ENCODE measurements around the gene PRSS33. TPM values are rescaled to one million over a fixed set of nuclear protein-coding genes. Genes with fewer than 3 reads are reported as not detected.

The PRSS33 gene
- total RNA-seq, 2 experiments from 2014 or later: 0.17 to 0.36 TPM

DNA sequence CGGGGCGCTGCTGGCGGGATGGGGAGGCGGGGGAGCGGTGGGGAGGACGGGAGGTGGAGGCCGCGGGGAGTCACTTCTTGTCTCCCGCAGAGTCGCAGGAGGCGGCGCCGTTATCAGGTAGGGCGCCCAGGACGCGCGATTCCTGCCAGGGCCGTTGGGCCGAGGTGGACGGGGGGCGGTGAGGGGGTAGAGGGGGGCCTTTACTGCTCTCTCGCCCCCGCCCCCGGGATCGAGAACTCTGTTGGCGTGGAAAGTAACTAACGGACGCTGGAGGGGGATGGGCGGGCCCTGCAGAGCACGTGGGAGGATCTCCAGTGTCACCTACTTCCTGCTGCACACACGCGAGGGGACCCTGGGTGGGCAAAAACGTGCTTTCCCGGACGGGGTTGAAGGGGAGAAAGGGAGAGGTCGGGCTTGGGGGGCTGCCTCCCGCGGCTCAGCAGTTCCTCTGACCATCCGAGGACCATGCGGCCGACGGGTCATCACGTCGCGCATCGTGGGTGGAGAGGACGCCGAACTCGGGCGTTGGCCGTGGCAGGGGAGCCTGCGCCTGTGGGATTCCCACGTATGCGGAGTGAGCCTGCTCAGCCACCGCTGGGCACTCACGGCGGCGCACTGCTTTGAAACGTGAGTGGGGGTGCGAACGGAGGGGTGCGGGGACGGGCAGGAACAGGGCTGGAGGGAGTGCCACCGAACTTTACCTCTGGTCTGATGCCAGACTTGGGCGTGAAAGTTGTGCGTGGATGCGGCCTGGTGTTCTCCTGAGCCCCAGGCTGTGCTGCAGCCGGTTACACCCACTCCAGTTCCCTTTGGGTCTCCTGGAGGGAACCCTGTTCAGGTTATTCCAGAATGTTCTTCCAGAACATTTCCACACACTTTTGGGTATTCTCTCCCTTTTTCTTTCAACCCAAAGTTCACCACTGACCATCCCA lies 30.2 kb upstream of the PRSS33 start:
- DNase-seq (no peak), ATAC-seq (ENCODE audit: low read depth) (no peak)
- H3K27ac Mint-ChIP-seq: peak overlapping the region; percentile 64
- H3K4me3 Mint-ChIP-seq: peak overlapping the region; percentile 22
- H3K4me1 Mint-ChIP-seq: no peaks in the 10 kb centered on the region
- POLR2A ChIA-PET: no interaction called here
- H3K36me3 Mint-ChIP-seq: no peaks in the 10 kb centered on the region
- H3K9me3 Mint-ChIP-seq: no peaks in the 10 kb centered on the region
- H3K27me3 Mint-ChIP-seq: peaks cover 3% of the 10 kb centered on the region

DNA sequence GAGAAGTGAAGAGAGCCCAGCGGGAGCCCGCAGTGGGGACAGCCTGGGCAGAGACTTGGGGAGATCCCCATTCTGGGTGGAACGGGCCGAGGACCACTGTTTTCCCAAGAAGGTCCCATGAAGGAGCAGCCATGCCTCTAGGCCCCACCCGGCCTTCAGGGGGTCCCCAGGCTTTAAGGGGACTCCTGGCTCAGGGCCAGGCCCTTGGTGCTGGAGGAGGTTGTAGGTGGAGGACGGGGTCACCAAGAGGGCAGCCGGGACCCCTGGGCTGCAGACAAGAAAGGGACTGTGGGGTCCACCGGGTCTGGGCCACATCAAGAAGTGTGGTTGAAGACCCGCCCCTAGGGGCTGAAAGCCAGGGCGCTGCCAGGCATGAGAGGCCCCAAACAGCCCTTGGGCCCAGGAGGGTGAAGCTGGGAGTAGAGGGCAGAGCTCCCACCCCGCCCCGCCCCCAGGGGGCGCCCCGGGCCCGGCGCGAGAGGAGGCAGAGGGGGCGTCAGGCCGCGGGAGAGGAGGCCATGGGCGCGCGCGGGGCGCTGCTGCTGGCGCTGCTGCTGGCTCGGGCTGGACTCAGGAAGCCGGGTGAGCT lies 29.5 kb upstream of the PRSS33 start, which contains the start of gene PRSS21:
PRSS21 (plus strand) TSS at position 487 of the 589 bp plus-strand sequence; CDS start at position 519, 32 bp downstream.
- H3K4me1 Mint-ChIP-seq: no peaks in the 10 kb centered on the region
- H3K4me3 Mint-ChIP-seq: peak within 1 kb of the TSS; percentile 22
- H3K36me3 Mint-ChIP-seq: no peaks in the 10 kb centered on the region
- H3K27ac Mint-ChIP-seq: peak within 1 kb of the TSS; percentile 64
- POLR2A ChIA-PET: interaction anchor here (1.3 kb wide), 1 partner anchor 39 kb away, joined by 3 read pairs; no protein-coding TSS in a partner anchor
- DNase-seq: peak; percentile 61
- no peaks in the 10 kb centered on the region for H3K9me3 Mint-ChIP-seq
- H3K27me3 Mint-ChIP-seq: peaks cover 3% of the 10 kb centered on the region
- peak; percentile 69 for ATAC-seq (ENCODE audit: low read depth)

DNA sequence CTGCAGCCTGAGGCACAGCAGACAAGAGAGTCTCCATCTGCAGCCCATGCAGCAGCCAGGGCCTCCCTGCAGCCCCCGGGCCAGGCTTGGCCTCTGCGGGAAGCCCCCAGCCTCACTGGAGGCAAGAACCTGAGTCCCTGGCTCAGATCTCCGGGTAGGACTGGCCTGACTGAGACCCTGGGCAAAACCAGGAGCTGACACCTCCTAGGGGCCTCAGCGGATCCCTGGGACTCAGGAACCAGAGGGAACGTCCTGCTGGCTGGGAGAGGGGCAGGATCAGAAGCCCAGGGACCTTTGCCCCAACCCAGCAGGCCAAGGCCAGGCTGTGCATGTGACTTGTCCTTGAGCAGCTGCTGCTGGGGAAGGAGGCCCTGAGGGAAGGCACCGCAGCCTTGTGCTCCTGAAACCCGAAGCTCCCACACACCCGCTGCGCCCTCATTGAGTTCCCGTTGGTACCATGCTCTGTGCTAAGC lies 28.0 kb upstream of the PRSS33 start:
- H3K4me1 Mint-ChIP-seq: no peaks in the 10 kb centered on the region
- no peak for ATAC-seq (ENCODE audit: low read depth)
- no peaks in the 10 kb centered on the region for H3K9me3 Mint-ChIP-seq
- H3K27me3 Mint-ChIP-seq: peaks cover 7% of the 10 kb centered on the region
- no peak overlapping the region for H3K27ac Mint-ChIP-seq
- POLR2A ChIA-PET: interaction anchor here (1.3 kb wide), 1 partner anchor 37 kb away, joined by 3 read pairs; no protein-coding TSS in a partner anchor
- no peak overlapping the region for H3K4me3 Mint-ChIP-seq
- peak; percentile 17 for DNase-seq
- H3K36me3 Mint-ChIP-seq: no peaks in the 10 kb centered on the region

DNA sequence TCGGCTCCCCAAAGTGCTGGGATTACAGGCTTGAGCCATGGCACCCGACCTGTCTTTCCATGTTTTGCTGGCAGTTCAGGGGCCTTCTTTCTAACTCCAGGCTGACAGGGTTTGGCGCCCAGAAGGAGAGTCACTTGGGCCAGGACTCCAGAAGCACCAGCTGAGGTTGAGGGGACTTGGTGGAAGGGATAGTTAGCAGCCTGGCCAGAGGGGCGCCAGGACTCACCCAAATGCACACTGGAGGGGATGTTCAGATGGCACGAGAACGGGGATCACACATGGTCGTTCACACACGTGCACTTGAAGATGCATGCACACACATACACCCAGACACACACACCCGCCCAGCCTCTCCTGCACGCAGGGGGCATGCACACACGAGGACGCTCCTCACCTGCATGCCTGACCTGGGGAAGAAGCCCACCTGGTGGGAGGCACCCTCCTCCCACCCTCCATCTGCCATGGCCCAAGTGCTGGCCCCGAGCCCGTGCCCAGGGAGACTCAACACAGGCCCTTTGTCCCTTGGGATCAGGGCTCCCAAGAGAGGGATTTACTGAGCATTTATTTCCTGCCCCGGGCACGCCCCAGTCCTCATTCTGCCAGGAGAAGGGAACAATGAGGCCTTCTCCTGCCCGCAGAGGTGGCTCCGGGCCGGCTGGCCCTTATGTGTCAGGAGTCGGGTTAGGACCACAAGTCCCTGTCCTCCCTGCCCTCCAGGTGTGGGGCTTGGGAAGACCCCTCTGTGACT lies 27.4 kb upstream of the PRSS33 start:
- POLR2A ChIA-PET: no interaction called here
- H3K27me3 Mint-ChIP-seq: peaks cover 13% of the 10 kb centered on the region
- H3K27ac Mint-ChIP-seq: no peak overlapping the region
- no peak overlapping the region for H3K4me3 Mint-ChIP-seq
- ATAC-seq (ENCODE audit: low read depth) (no peak), DNase-seq (peak; percentile 22)
- no peaks in the 10 kb centered on the region for H3K4me1 Mint-ChIP-seq
- H3K9me3 Mint-ChIP-seq: no peaks in the 10 kb centered on the region
- H3K36me3 Mint-ChIP-seq: no peaks in the 10 kb centered on the region

DNA sequence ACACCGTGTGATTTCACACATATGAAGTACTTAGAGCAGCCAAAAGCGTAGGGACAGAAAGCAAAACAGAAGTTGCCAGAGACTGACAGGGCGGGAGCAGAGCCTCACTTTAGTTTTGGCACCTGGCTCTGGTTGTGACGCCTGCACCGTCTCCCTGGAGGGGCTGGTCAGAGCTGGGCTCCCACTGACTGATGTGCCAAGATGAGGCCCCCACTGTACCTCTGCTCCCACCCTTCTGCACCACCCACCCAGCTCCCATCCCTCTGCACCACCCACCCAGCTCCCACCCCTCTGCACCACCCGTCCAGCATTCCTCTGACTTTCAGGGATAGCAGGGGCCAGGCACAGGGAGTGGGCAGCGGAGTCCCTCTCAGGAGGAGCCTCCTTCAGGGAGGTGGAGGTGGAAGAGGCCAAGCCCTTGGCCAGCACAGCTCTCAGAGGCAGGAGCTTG lies 26.4 kb upstream of the PRSS33 start:
- DNase-seq: peak; percentile 17
- POLR2A ChIA-PET: no interaction called here
- no peaks in the 10 kb centered on the region for H3K9me3 Mint-ChIP-seq
- no peak for ATAC-seq (ENCODE audit: low read depth)
- no peaks in the 10 kb centered on the region for H3K4me1 Mint-ChIP-seq
- peaks cover 19% of the 10 kb centered on the region for H3K27me3 Mint-ChIP-seq
- H3K27ac Mint-ChIP-seq: no peak overlapping the region
- H3K36me3 Mint-ChIP-seq: no peaks in the 10 kb centered on the region
- H3K4me3 Mint-ChIP-seq: no peak overlapping the region

DNA sequence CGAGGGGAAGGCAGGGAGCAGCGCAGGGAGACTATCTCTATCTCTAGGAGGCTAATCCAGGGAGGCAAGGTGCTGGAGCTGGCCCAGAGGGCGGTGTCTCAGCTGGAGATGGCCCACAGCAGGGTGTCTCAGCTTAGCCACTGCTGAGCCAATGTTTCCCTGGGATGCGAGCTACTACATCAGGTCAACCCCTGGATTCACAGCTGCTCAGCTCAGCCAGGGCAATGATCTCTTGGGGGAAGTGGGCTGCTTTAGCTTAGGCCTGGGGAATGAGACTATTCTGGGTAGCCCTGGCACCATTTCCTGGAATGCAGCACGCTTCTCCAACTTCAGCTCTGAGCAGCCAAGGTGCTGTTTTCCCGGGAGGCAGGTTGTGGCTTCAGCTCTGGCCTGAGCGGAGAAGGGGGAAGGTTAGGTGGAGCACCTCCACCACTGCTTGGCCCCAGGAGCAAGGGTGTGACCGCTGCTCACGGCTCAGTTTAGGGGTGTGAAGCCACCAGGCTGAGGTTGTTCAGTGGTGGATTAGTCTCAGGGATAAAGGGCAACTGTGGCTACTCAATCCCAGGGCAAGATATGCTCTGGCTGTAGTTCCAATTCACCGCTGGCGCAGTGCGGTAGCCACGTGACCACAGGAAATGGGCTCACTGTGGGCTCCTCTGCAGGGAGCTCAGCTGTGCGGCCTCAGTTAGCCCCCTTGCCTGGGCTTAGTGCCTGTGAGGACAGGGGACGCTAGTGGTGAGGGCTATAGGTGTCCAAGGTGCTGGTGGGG lies 24.5 kb upstream of the PRSS33 start:
- no peak overlapping the region for H3K27ac Mint-ChIP-seq
- H3K4me3 Mint-ChIP-seq: no peak overlapping the region
- no peak for ATAC-seq (ENCODE audit: low read depth)
- peaks cover 2% of the 10 kb centered on the region for H3K4me1 Mint-ChIP-seq
- no peaks in the 10 kb centered on the region for H3K36me3 Mint-ChIP-seq
- no peaks in the 10 kb centered on the region for H3K9me3 Mint-ChIP-seq
- H3K27me3 Mint-ChIP-seq: peaks cover 22% of the 10 kb centered on the region
- POLR2A ChIA-PET: no interaction called here
- peak; percentile 26 for DNase-seq

DNA sequence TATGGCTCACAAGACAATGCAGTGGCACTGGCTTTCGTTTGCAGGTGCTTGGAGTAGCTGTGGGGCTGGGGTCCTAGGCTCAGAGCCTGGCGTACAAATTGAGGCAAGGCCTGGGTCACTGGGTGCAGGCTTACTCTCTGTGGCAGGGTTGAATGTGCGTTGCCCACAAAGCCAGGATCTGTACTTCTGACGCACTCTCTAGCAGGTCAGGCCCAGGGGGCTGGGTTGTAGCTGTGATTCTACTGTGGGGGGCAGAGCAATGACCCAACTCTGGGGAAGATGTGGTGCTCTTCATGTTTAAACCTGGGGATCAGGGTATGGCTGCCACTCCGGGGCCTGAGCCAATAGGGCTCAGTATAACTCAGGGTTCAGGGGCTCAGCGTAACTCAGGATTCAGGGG lies 23.3 kb upstream of the PRSS33 start:
- no peak overlapping the region for H3K27ac Mint-ChIP-seq
- ATAC-seq (ENCODE audit: low read depth) (no peak), DNase-seq (peak; percentile 4)
- H3K27me3 Mint-ChIP-seq: peaks cover 19% of the 10 kb centered on the region
- peaks cover 2% of the 10 kb centered on the region for H3K4me1 Mint-ChIP-seq
- no peak overlapping the region for H3K4me3 Mint-ChIP-seq
- H3K36me3 Mint-ChIP-seq: no peaks in the 10 kb centered on the region
- POLR2A ChIA-PET: interaction anchor here (1.1 kb wide), 1 partner anchor 43 kb away, joined by 5 read pairs; no protein-coding TSS in a partner anchor
- H3K9me3 Mint-ChIP-seq: no peaks in the 10 kb centered on the region

DNA sequence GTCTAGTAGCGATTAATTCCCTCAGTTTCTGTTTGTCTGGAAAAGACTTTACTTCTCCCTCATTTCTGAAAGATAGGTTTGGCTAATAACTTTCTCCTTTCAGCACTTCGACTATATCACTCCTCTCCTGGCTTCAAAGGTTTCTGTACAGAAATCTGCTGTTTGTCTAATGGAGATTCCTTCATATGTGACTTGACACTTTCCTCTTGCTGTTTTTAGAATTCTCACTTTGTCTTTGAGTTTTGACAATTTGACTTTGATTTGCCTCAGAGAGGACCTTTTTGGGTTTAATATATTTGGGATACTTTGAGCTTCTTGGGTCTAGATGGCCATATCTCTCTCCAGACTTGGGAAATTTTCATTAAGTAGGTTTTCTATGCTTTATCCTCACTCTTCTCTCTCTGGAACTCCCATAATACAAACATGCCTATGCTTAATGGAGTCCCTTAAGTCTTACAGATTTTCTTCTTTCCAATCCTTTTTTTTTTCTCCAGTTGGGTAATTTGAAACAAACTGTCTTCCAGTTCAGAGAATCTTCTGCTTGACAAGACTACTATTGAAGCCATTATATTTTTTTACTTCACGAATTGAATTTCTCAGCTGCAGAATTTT lies 21.9 kb upstream of the PRSS33 start:
- Mint-ChIP-seq H3K4me1 (peaks cover 2% of the 10 kb centered on the region), H3K4me3 (no peak overlapping the region), H3K27ac (no peak overlapping the region), H3K9me3 (peaks cover 5% of the 10 kb centered on the region), H3K27me3 (peaks cover 19% of the 10 kb centered on the region), H3K36me3 (no peaks in the 10 kb centered on the region)
- ATAC-seq (ENCODE audit: low read depth): no peak
- DNase-seq: no peak
- POLR2A ChIA-PET: no interaction called here

DNA sequence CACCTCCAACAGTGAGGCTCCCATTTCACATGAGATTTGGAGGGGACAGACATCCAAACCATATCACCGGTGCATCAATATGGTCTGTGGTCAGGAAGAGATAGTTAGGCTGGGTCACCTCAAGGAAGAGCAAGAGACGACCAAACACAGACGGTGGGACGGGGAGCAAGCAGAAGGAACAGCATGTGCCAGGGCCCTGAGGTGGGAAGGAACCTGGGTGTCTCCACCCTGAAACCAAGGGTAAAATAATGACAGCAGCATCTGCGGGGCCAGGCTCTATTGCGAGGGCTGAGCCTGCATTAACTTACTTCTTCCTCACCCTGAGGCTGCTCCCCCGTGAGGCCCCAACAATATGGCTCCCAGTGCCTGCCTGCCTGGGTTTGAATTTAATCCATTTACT lies 20.8 kb upstream of the PRSS33 start:
- H3K27ac Mint-ChIP-seq: no peak overlapping the region
- H3K4me3 Mint-ChIP-seq: no peak overlapping the region
- peaks cover 7% of the 10 kb centered on the region for H3K9me3 Mint-ChIP-seq
- peaks cover 2% of the 10 kb centered on the region for H3K4me1 Mint-ChIP-seq
- peaks cover 25% of the 10 kb centered on the region for H3K27me3 Mint-ChIP-seq
- no peaks in the 10 kb centered on the region for H3K36me3 Mint-ChIP-seq
- ATAC-seq (ENCODE audit: low read depth): no peak
- POLR2A ChIA-PET: no interaction called here
- no peak for DNase-seq

DNA sequence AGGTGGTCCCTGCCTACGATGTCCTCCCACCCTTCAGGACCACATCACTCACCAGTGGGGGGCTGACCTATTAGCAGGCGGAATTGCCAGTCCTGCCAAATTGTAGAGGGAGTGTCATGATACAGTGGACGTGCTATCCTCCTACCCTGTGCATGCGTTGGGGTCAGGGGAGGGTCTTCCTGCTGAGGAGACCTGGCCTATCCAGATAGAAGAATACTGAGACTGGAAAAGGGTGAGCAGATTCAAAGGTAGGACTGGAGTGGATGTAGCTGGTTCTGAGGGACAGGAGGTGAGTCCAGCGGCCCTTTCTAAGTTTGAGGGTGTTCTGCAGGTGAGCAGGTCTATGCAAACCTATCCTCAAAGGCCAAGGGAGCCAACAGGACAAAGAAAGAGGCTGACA lies 18.9 kb upstream of the PRSS33 start:
- Mint-ChIP-seq H3K4me3 (no peak overlapping the region), H3K4me1 (peaks cover 2% of the 10 kb centered on the region), H3K27ac (no peak overlapping the region), H3K27me3 (peaks cover 25% of the 10 kb centered on the region), H3K36me3 (no peaks in the 10 kb centered on the region), H3K9me3 (peaks cover 7% of the 10 kb centered on the region)
- ATAC-seq (ENCODE audit: low read depth) (no peak), DNase-seq (no peak)
- POLR2A ChIA-PET: no interaction called here

DNA sequence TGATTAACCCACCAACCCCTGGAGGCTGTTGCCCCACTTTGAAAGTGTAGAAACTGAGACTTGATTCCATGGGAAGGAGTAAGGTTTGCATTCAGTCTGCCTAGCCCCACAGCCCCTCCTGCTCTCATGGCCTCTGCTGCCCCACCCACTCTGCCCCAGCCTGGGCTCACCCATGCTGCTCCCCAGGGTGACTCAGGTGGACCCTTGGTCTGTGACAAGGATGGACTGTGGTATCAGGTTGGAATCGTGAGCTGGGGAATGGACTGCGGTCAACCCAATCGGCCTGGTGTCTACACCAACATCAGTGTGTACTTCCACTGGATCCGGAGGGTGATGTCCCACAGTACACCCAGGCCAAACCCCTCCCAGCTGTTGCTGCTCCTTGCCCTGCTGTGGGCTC lies 17.4 kb upstream of the PRSS33 start:
- DNase-seq: no peak
- no peak for ATAC-seq (ENCODE audit: low read depth)
- Mint-ChIP-seq H3K4me1 (peaks cover 2% of the 10 kb centered on the region), H3K4me3 (no peak overlapping the region), H3K27me3 (peaks cover 17% of the 10 kb centered on the region), H3K36me3 (no peaks in the 10 kb centered on the region), H3K9me3 (peaks cover 7% of the 10 kb centered on the region), H3K27ac (no peak overlapping the region)
- POLR2A ChIA-PET: no interaction called here

DNA sequence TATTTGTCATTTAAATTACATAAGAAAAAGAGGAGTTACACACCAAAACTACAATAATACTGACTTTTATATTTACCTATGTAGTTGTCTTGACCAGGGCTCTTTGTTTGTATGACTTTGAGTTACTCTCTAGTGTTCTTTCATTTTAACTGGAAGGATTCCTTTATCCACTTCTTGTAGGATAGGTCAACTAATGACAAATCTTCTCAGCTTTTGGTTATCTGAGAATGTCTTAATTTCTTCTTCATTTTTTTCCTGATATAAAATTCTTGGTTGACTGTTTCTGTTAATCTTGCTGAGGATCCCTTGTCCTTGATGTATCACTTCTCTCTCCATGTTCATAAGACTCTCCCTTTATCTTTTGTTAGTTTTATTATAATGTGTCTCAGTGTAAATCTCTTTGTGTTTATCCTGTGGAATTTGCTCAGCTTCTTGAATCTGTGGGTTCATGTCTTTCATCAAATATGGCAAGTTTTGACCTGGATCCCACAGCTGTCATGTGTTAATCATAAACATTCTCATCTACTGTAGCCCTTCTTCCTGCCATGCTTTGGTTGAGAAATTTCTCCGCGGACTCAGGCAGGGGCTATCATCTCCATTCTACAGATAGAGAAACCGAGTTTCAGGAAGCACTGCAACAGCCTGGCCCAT lies 16.3 kb upstream of the PRSS33 start:
- Mint-ChIP-seq H3K4me1 (peaks cover 2% of the 10 kb centered on the region), H3K27me3 (peaks cover 11% of the 10 kb centered on the region)

More for the DNA sequence above, 16.3 kb upstream of the PRSS33 start:
- no peak overlapping the region for H3K27ac Mint-ChIP-seq
- DNase-seq (no peak), ATAC-seq (ENCODE audit: low read depth) (no peak)
- H3K36me3 Mint-ChIP-seq: no peaks in the 10 kb centered on the region
- no peak overlapping the region for H3K4me3 Mint-ChIP-seq
- H3K9me3 Mint-ChIP-seq: peaks cover 7% of the 10 kb centered on the region
- POLR2A ChIA-PET: no interaction called here

Measured in activated naive CD8-positive, alpha-beta T cell treated with anti-CD3 and anti-CD28 coated beads, Interleukin-2, amount 10 ng/mL, durations not matched to agents 7 days and 5 days (primary cell).